Spleen (tissue), 7 donors: ENCODE results near the gene KCNG2.

Experiments
- POLR2A ChIP-seq, 3 donors: fragments of 450-650 bp; IDR thresholded peaks; one replicate each; pipeline ENCODE4 v1.5.1; 2017; ENCODE audit warnings: antibody characterized with exemption in 3 of 3, mild to moderate bottlenecking in 1 of 3
- POLR2AphosphoS5 ChIP-seq, 3 donors: sonication (generic); formaldehyde crosslinking; IDR thresholded peaks; one replicate each; pipeline ENCODE4 v1.5.1; 2017; ENCODE audit warnings: antibody characterized with exemption in 3 of 3
- TF ChIP-seq, protein P1 (sequence below), 11 experiments: fragments of 200-600 bp in 7 of 11; fragments of 450-650 bp in 4 of 11; sonication (generic) in 4 of 11; IDR thresholded peaks in 8 of 11; conservative IDR thresholded peaks in 3 of 11; 1 replicate in 7 of 11; 2 replicates in 4 of 11; pipeline versions ENCODE4 v1.4.0 to v1.8.0; 2016 to 2021; ENCODE audit warnings: antibody characterized with exemption in 11 of 11, inconsistent platforms in 4 of 11, mild to moderate bottlenecking in 1 of 11
- donor health status: DM: no; HTN: no; CAD: no; lungs with moderate emphysema.
- donor health status: DM: no; HTN: no; CAD: no.
- donor health status: DM: no; HTN: no; CAD: no.

DNA sequence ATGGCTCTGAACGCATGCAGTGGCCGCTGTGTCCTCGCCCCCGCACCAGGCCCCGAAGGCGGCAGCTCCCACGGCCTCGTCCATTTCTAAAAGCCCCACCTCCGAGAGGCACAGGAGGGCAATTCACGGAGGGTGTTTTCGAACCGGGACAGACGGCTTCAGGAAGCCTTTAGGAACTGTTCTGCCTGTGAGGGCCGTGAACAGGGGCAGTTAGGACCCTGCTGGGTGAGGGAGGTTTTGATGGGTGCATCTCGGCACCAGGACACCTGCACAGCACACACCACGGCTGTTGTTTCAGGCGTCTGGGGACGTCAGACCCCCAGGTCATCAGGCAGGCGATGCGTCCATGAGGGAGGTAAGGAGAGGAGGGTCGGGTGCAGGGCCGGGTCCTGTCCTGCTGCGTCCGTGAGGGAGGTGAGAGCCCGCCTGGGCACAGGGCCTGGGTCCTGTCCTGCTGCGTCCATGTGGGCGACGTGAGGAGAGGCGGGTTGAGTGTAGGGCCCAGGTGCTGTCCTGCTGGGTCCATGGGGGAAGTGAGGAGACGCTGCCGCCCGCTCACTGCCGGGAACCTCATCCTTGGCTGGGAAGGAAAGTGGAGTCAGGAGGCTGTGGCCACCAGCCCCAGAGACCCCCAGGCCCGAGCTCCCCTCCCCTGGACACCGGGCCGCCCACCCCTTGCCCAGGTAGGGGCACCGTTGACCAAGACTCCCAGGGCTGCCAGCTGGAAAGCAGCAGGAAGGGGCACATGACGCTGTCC lies 25.5 kb upstream of the KCNG2 start:
- TF ChIP-seq, protein P1, sequence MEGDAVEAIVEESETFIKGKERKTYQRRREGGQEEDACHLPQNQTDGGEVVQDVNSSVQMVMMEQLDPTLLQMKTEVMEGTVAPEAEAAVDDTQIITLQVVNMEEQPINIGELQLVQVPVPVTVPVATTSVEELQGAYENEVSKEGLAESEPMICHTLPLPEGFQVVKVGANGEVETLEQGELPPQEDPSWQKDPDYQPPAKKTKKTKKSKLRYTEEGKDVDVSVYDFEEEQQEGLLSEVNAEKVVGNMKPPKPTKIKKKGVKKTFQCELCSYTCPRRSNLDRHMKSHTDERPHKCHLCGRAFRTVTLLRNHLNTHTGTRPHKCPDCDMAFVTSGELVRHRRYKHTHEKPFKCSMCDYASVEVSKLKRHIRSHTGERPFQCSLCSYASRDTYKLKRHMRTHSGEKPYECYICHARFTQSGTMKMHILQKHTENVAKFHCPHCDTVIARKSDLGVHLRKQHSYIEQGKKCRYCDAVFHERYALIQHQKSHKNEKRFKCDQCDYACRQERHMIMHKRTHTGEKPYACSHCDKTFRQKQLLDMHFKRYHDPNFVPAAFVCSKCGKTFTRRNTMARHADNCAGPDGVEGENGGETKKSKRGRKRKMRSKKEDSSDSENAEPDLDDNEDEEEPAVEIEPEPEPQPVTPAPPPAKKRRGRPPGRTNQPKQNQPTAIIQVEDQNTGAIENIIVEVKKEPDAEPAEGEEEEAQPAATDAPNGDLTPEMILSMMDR (IDR thresholded peaks at IDR 0.05 in 8 of 11, conservative IDR thresholded peaks at IDR 0.05 in 3 of 11): no peak
- no peak for TF ChIP-seq POLR2A (IDR thresholded peaks at IDR 0.05)
- TF ChIP-seq POLR2AphosphoS5 (IDR thresholded peaks at IDR 0.05): no peak
